Activated naive CD8-positive, alpha-beta T cell treated with anti-CD3 and anti-CD28 coated beads, Interleukin-2, amount 50 U/mL, for 24 hours (primary cell): ENCODE data around the gene ECT2L.
A peak's percentile ranks its signal among the peaks of the same experiment; 100 is the strongest.

Source experiments
- ATAC-seq: fragments of 150-1000 bp; cut with Tn5 transposase; one replicate; pipeline ENCODE4 v1.10.0; 2021
- DNase-seq: peaks from one replicate; pipeline ENCODE4 v3.0.0; 2021
- H3K27ac Mint-ChIP-seq: one replicate; pipeline ENCODE4 v1.8.0; 2021; ENCODE audit warnings: mild to moderate bottlenecking, mixed read lengths
- H3K27me3 Mint-ChIP-seq: one replicate; pipeline ENCODE4 v1.8.0; 2021; ENCODE audit warnings: mixed read lengths
- H3K36me3 Mint-ChIP-seq: one replicate; pipeline ENCODE4 v1.8.0; 2021; ENCODE audit warnings: low read depth, mixed read lengths
- H3K4me1 Mint-ChIP-seq: one replicate; pipeline ENCODE4 v1.8.0; 2021; ENCODE audit warnings: mixed read lengths
- H3K4me3 Mint-ChIP-seq: one replicate; pipeline ENCODE4 v1.8.0; 2021; ENCODE audit warnings: mild to moderate bottlenecking, moderate library complexity, mixed read lengths
- H3K9me3 Mint-ChIP-seq: one replicate; pipeline ENCODE4 v1.8.0; 2021; ENCODE audit warnings: mixed read lengths

The ECT2L gene

DNA sequence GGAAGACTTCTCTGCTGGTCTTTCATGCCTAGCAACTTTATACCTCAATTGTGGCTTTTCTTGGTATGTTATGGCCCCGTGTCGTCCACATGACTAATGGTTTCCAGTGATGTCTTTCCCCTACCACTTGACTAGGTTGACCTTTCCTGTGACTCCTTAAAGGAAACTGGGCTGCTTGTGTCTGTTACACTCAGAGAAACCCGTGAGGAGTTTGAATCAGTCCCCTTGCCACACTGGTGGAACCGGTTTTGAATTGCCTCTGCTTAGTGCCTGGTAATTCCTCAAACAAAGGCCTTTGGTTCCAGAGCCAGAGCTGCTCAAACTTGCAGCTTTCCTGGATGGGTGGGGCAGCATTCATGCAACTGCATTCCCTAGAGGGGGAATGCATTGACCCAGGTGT, 21.9 kb downstream of the ECT2L start:
- no peaks in the 10 kb centered on the region for H3K27me3 Mint-ChIP-seq
- DNase-seq: peak; percentile 33
- ATAC-seq: peak; percentile 89
- no peaks in the 10 kb centered on the region for H3K9me3 Mint-ChIP-seq
- peaks cover 41% of the 10 kb centered on the region for H3K4me1 Mint-ChIP-seq
- peak overlapping the region; percentile 44 for H3K4me3 Mint-ChIP-seq
- H3K36me3 Mint-ChIP-seq: no peaks in the 10 kb centered on the region
- H3K27ac Mint-ChIP-seq: peak overlapping the region; percentile 85

DNA sequence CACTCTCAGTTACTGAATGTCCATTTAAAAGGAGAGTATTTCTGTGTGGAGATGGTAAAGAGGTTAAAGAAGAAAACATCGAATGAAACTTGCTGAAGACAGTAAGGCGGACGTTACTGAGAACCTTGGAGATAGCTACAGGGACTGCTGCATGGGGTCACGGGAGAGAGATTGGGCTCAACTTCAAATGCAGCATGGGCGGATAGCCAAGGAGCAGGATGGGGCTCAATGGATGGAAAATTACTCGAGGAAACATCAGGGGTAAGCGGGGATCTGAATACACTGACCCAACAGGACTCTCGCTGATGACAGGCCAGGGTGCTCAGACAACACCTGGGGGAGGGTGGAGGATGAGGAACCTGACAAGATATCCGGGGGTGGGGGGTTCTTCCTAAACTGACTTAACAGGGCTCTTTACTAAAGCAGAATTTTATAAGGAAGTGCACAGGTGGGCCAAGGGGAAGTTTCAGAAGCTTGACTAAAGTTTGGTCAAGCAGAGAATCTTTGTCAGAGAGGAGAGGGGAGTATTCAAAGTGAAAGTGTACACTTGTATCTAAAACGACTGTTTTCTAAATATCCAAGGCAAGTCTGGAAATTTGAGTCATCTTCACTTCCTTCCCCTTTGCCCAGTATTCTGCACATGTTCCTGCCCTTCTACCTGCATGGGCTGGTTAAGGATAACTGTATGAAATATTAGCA, 22.8 kb downstream of the ECT2L start:
- ATAC-seq (peak; percentile 51), DNase-seq (peak; percentile 17)
- Mint-ChIP-seq H3K4me1 (peaks cover 41% of the 10 kb centered on the region), H3K27ac (peak overlapping the region; percentile 85), H3K36me3 (no peaks in the 10 kb centered on the region), H3K9me3 (no peaks in the 10 kb centered on the region), H3K27me3 (no peaks in the 10 kb centered on the region), H3K4me3 (peak overlapping the region; percentile 44)

- no peak overlapping the region for H3K27ac Mint-ChIP-seq
- H3K9me3 Mint-ChIP-seq: no peaks in the 10 kb centered on the region
- no peaks in the 10 kb centered on the region for H3K27me3 Mint-ChIP-seq
- no peak overlapping the region for H3K4me3 Mint-ChIP-seq
- peaks cover 40% of the 10 kb centered on the region for H3K4me1 Mint-ChIP-seq
- H3K36me3 Mint-ChIP-seq: no peaks in the 10 kb centered on the region
- ATAC-seq (no peak), DNase-seq (no peak)
These were observed 25.6 kb downstream of the ECT2L start for GRCh38 chr6:138821519-138821918.

- ATAC-seq: peak; percentile 75
- no peaks in the 10 kb centered on the region for H3K9me3 Mint-ChIP-seq
- no peak overlapping the region for H3K4me3 Mint-ChIP-seq
- no peak overlapping the region for H3K27ac Mint-ChIP-seq
- no peaks in the 10 kb centered on the region for H3K36me3 Mint-ChIP-seq
- no peaks in the 10 kb centered on the region for H3K27me3 Mint-ChIP-seq
- H3K4me1 Mint-ChIP-seq: peaks cover 16% of the 10 kb centered on the region
- peak; percentile 4 for DNase-seq
These were observed 28.7 kb downstream of the ECT2L start for GRCh38 chr6:138824482-138825144.

GRCh38 chr6:138830248-138830647, 34.4 kb downstream of the ECT2L start:
- Mint-ChIP-seq H3K4me1 (no peaks in the 10 kb centered on the region), H3K27me3 (no peaks in the 10 kb centered on the region), H3K27ac (no peak overlapping the region), H3K36me3 (no peaks in the 10 kb centered on the region), H3K4me3 (no peak overlapping the region), H3K9me3 (no peaks in the 10 kb centered on the region)
- ATAC-seq (no peak), DNase-seq (no peak)

DNA sequence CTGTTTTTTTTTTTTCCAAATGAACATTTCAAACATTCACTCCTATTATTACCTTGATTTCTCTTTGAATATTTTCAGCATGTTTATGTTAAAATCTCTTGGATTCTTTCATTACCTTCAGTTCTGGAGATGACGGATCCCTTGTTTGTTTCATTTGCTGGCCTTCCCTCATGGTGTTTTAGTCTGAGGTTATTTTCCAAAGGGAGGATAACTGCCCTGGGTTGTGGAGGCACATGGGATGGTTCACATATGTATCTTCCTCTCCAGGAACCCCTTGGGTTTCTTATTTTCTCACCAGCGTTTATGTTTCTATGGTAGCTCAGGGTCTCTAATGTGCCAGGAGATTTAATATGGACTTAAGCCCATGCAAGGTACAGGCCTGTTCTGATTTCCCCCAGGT, 36.3 kb downstream of the ECT2L start:
- Mint-ChIP-seq H3K27me3 (no peaks in the 10 kb centered on the region), H3K36me3 (no peaks in the 10 kb centered on the region), H3K4me3 (no peak overlapping the region), H3K9me3 (no peaks in the 10 kb centered on the region), H3K27ac (no peak overlapping the region), H3K4me1 (no peaks in the 10 kb centered on the region)
- DNase-seq: no peak
- no peak for ATAC-seq

DNA sequence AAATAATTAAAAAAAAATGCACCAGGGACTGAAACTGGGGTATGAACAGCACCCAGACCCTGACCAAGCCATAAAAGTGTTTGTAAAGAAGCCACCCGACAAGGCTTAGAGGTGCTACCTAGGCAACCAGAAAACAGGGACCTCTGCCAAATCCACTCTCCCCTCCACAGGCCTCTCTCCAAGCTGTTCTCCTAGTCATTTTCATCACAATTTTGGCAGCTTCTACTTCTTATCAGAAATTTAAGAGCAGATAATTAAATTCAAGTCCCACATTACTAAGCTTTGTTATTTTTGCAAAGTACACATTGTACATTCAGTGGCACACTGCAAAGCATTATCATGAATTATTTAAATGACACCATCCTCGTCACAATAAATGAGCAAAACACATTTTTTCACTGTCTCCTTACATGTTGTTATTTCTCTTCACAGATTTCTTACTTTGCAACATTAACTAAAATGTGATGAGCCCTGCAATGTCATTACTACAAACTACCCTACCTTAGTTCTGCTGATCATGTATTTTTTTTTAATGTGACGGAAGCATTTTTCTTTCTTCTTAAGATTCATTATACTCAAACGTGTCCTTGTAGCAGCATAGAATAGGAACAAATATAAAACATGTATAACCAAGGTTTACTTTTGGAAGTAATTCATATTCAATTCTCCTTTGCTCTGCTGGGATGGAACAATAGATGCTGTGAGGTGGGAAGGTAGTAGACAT, 38.1 kb downstream of the ECT2L start:
- Mint-ChIP-seq H3K9me3 (no peaks in the 10 kb centered on the region), H3K27me3 (no peaks in the 10 kb centered on the region), H3K36me3 (no peaks in the 10 kb centered on the region), H3K4me1 (no peaks in the 10 kb centered on the region), H3K4me3 (no peak overlapping the region), H3K27ac (no peak overlapping the region)
- no peak for DNase-seq
- ATAC-seq: no peak

- no peak overlapping the region for H3K27ac Mint-ChIP-seq
- H3K9me3 Mint-ChIP-seq: peaks cover 4% of the 10 kb centered on the region
- no peak for ATAC-seq
- H3K36me3 Mint-ChIP-seq: no peaks in the 10 kb centered on the region
- no peaks in the 10 kb centered on the region for H3K4me1 Mint-ChIP-seq
- no peaks in the 10 kb centered on the region for H3K27me3 Mint-ChIP-seq
- DNase-seq: no peak
- H3K4me3 Mint-ChIP-seq: no peak overlapping the region
These were observed 41.4 kb downstream of the ECT2L start for GRCh38 chr6:138837246-138837645.

- Mint-ChIP-seq H3K4me1 (no peaks in the 10 kb centered on the region), H3K9me3 (peaks cover 4% of the 10 kb centered on the region), H3K27ac (no peak overlapping the region), H3K4me3 (no peak overlapping the region), H3K36me3 (no peaks in the 10 kb centered on the region), H3K27me3 (no peaks in the 10 kb centered on the region)
- ATAC-seq: no peak
- no peak for DNase-seq
These were observed 48.3 kb downstream of the ECT2L start for GRCh38 chr6:138844192-138844591.

DNA sequence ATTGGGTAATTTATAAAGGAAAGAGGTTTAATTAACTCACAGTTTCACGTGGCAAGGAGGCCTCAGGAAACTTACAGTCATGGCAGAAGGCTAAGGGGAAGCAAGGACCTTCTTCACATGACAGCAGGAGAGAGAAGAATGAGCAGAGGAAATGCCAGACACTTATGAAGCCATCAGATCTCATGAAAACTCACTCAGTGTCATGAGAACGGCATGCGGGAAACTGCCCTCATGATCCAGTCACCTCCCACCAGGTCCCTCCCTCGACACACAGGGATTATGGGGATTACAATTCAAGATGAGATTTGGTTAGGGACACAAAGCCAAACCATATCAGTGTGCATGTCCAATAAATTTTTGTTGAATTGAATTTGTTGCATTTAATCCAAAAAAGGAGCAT, 52.0 kb downstream of the ECT2L start:
- H3K36me3 Mint-ChIP-seq: peaks cover 2% of the 10 kb centered on the region
- DNase-seq (no peak), ATAC-seq (no peak)
- no peaks in the 10 kb centered on the region for H3K4me1 Mint-ChIP-seq
- H3K4me3 Mint-ChIP-seq: no peak overlapping the region
- no peaks in the 10 kb centered on the region for H3K27me3 Mint-ChIP-seq
- H3K27ac Mint-ChIP-seq: no peak overlapping the region
- no peaks in the 10 kb centered on the region for H3K9me3 Mint-ChIP-seq

GRCh38 chr6:138848461-138848860, 52.6 kb downstream of the ECT2L start:
- H3K27ac Mint-ChIP-seq: no peak overlapping the region
- H3K36me3 Mint-ChIP-seq: peaks cover 2% of the 10 kb centered on the region
- H3K27me3 Mint-ChIP-seq: no peaks in the 10 kb centered on the region
- no peaks in the 10 kb centered on the region for H3K9me3 Mint-ChIP-seq
- H3K4me3 Mint-ChIP-seq: no peak overlapping the region
- H3K4me1 Mint-ChIP-seq: no peaks in the 10 kb centered on the region
- ATAC-seq (no peak), DNase-seq (no peak)

- Mint-ChIP-seq H3K9me3 (no peaks in the 10 kb centered on the region), H3K4me1 (no peaks in the 10 kb centered on the region), H3K27me3 (no peaks in the 10 kb centered on the region), H3K4me3 (no peak overlapping the region), H3K27ac (no peak overlapping the region), H3K36me3 (peaks cover 2% of the 10 kb centered on the region)
- no peak for DNase-seq
- ATAC-seq: no peak
These were observed 53.9 kb downstream of the ECT2L start for GRCh38 chr6:138849791-138850190.

- Mint-ChIP-seq H3K9me3 (no peaks in the 10 kb centered on the region), H3K4me1 (no peaks in the 10 kb centered on the region), H3K4me3 (no peak overlapping the region), H3K27me3 (peaks cover 2% of the 10 kb centered on the region), H3K36me3 (no peaks in the 10 kb centered on the region), H3K27ac (no peak overlapping the region)
- ATAC-seq: peak; percentile 36
- no peak for DNase-seq
These were observed 60.8 kb downstream of the ECT2L start for GRCh38 chr6:138856654-138857053.

DNA sequence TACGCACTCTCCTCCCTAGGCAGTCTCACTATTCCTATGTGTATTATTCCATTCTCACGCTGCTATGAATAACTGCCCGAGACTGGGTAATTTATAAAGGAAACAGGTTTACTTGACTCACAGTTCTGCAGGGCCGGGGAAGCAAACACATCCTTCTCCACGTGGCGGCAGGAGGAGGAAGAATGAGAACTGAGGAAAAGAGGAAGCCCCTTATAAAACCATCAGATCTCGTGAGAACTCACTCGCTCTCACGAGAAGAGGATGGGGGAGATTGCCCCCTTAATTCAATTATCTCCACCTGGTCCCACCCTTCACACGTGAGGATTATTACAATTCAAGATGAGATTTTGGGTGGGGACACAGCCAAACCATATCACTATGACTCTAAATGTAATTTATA, 61.9 kb downstream of the ECT2L start:
- Mint-ChIP-seq H3K4me1 (no peaks in the 10 kb centered on the region), H3K27ac (no peak overlapping the region), H3K36me3 (no peaks in the 10 kb centered on the region), H3K9me3 (no peaks in the 10 kb centered on the region), H3K4me3 (no peak overlapping the region), H3K27me3 (peaks cover 3% of the 10 kb centered on the region)
- no peak for ATAC-seq
- no peak for DNase-seq

GRCh38 chr6:138862456-138862855, 66.6 kb downstream of the ECT2L start:
- ATAC-seq: no peak
- H3K27me3 Mint-ChIP-seq: peaks cover 3% of the 10 kb centered on the region
- no peak overlapping the region for H3K27ac Mint-ChIP-seq
- H3K36me3 Mint-ChIP-seq: no peaks in the 10 kb centered on the region
- H3K4me1 Mint-ChIP-seq: peaks cover 3% of the 10 kb centered on the region
- no peak overlapping the region for H3K4me3 Mint-ChIP-seq
- no peaks in the 10 kb centered on the region for H3K9me3 Mint-ChIP-seq
- no peak for DNase-seq
